ENCODE results near the gene HES1.
"Not testable (repeated sequence)": the region's sequence is repeated elsewhere in the genome, so short reads cannot be mapped to it uniquely, and the experiment has no call there.

The HES1 gene

GRCh38 chr3:194128919-194129295 is 7.0 kb upstream of the HES1 start:
- DNase-seq: not testable (repeated sequence)

- peak in 4 of 14 donors; percentile 15 to 51 (median 47) for DNase-seq
These were observed 6.3 kb upstream of the HES1 start for GRCh38 chr3:194129581-194130133.

- DNase-seq: no peak
These were observed 5.8 kb upstream of the HES1 start for GRCh38 chr3:194130188-194130587.

GRCh38 chr3:194130807-194131589 is 5.0 kb upstream of the HES1 start:
- DNase-seq: peak in 3 of 14 donors; percentile 46 to 63 (median 60)

GRCh38 chr3:194132465-194133286 is 3.3 kb upstream of the HES1 start:
- DNase-seq: no peak

GRCh38 chr3:194133661-194134230 is 2.2 kb upstream of the HES1 start:
- DNase-seq: peak in 4 of 14 donors; percentile 38 to 67 (median 54)

GRCh38 chr3:194134231-194134756 is 1.7 kb upstream of the HES1 start:
- DNase-seq: peak in 9 of 14 donors; percentile 45 to 84 (median 76)

GRCh38 chr3:194134757-194135515 is 1.0 kb upstream of the HES1 start:
- DNase-seq: peak in 13 of 14 donors; percentile 29 to 86 (median 76)

- DNase-seq: no peak
These were observed 487 bp upstream of the HES1 start for GRCh38 chr3:194135516-194135805.

- peak in 3 of 14 donors; percentile 31 to 38 (median 32) for DNase-seq
These were observed 615 bp downstream of the HES1 start for GRCh38 chr3:194136519-194137007.

- peak in 3 of 14 donors; percentile 16 to 45 (median 20) for DNase-seq
These were observed 1.1 kb downstream of the HES1 start for GRCh38 chr3:194137008-194137505.

- peak in 5 of 14 donors; percentile 42 to 70 (median 63) for DNase-seq
These were observed 1.8 kb downstream of the HES1 start for GRCh38 chr3:194137506-194138474.

GRCh38 chr3:194138732-194139070 is 2.8 kb downstream of the HES1 start:
- DNase-seq: no peak

GRCh38 chr3:194139071-194139813 is 3.3 kb downstream of the HES1 start:
- DNase-seq: peak in 1 of 14 donors; percentile 45

- no peak for DNase-seq
These were observed 4.0 kb downstream of the HES1 start for GRCh38 chr3:194139814-194140391.

- peak in 5 of 14 donors; percentile 47 to 67 (median 59) for DNase-seq
These were observed 4.8 kb downstream of the HES1 start for GRCh38 chr3:194140520-194141414.

- DNase-seq: peak in 13 of 14 donors; percentile 45 to 91 (median 73)
These were observed 5.6 kb downstream of the HES1 start for GRCh38 chr3:194141415-194142155.

Measured in C1 segment of cervical spinal cord (tissue), 14 donors.